Measurements from ENCODE around the gene ZNF358. TPM values are rescaled to one million over a fixed set of nuclear protein-coding genes. Genes with fewer than 3 reads are reported as not detected.

ZNF358 gene
- total and polyA plus RNA-seq, 2 of the 13 experiments (the other 11 are each of a cell fraction or from before 2014, with no cell fraction given): 9.1 to 37.0 TPM

GRCh38 chr19:7494416-7495098 is 21.3 kb upstream of the ZNF358 start (continued):
- TF ChIP-seq MZF1 (CRISPR knock-in tag; IDR thresholded peaks at IDR 0.05; ENCODE audit: borderline replicate concordance) (no peak), ZBTB26 (CRISPR knock-in tag; IDR thresholded peaks at IDR 0.05; ENCODE audit: borderline replicate concordance) (no peak), PAXIP1 (CRISPR knock-in tag; conservative IDR thresholded peaks at IDR 0.05) (peak; percentile 76), PCBP2 (optimal IDR thresholded peaks at IDR 0.05; ENCODE audit: low read depth, low read length, poor library complexity, severe bottlenecking) (peak; percentile 81), ZNF709 (CRISPR knock-in tag; IDR thresholded peaks at IDR 0.05) (peak; percentile 47; the same call in 1 of the 2 replicates), POLR2A (IDR thresholded peaks at IDR 0.05; ENCODE audit: insufficient read depth in 1 of 2, low read depth in 2 of 2, low read length in 2 of 2) (peak in 1 of 2 experiments; percentile 52; a peak in 2 of 4 replicates), ZNF124 (CRISPR knock-in tag; IDR thresholded peaks at IDR 0.05) (peak; percentile 30; the same call in 1 of the 2 replicates), DRAP1 (CRISPR knock-in tag; IDR thresholded peaks at IDR 0.05) (peak; percentile 46; the same call in 1 of the 2 replicates), ZNF670 (CRISPR knock-in tag; IDR thresholded peaks at IDR 0.05; ENCODE audit: borderline replicate concordance) (no peak), SRY (CRISPR knock-in tag; IDR thresholded peaks at IDR 0.05) (0 out of 2 replicates have a peak, but pooled peaks have one; percentile 39), RXRB (CRISPR knock-in tag; IDR thresholded peaks at IDR 0.05; ENCODE audit: borderline replicate concordance) (peak; percentile 60), WIZ (CRISPR knock-in tag; IDR thresholded peaks at IDR 0.05) (0 out of 2 replicates have a peak, but pooled peaks have one; percentile 26), SAFB2 (CRISPR knock-in tag; IDR thresholded peaks at IDR 0.05; ENCODE audit: borderline replicate concordance, low read depth) (no peak), SALL1 (CRISPR knock-in tag; IDR thresholded peaks at IDR 0.05) (peak; percentile 76), NFKB2 (CRISPR knock-in tag; IDR thresholded peaks at IDR 0.05; ENCODE audit: borderline replicate concordance) (peak; percentile 57; the same call in 1 of the 2 replicates), CBX5 (CRISPR knock-in tag; IDR thresholded peaks at IDR 0.05; ENCODE audit: borderline replicate concordance) (peak; percentile 20; the same call in 1 of the 2 replicates), MED1 (CRISPR knock-in tag; IDR thresholded peaks at IDR 0.05) (peak; percentile 49; the same call in 1 of the 2 replicates), RBFOX2 (IDR thresholded peaks at IDR 0.05; ENCODE audit: low read depth, low read length) (no peak), JARID2 (CRISPR knock-in tag; IDR thresholded peaks at IDR 0.05; ENCODE audit: insufficient replicate concordance) (peak; percentile 18), ZNF292 (CRISPR knock-in tag; IDR thresholded peaks at IDR 0.05; ENCODE audit: borderline replicate concordance, low read depth) (peak; percentile 98), TERF1 (CRISPR knock-in tag; IDR thresholded peaks at IDR 0.05) (no peak)
- TF ChIP-seq, protein P1, sequence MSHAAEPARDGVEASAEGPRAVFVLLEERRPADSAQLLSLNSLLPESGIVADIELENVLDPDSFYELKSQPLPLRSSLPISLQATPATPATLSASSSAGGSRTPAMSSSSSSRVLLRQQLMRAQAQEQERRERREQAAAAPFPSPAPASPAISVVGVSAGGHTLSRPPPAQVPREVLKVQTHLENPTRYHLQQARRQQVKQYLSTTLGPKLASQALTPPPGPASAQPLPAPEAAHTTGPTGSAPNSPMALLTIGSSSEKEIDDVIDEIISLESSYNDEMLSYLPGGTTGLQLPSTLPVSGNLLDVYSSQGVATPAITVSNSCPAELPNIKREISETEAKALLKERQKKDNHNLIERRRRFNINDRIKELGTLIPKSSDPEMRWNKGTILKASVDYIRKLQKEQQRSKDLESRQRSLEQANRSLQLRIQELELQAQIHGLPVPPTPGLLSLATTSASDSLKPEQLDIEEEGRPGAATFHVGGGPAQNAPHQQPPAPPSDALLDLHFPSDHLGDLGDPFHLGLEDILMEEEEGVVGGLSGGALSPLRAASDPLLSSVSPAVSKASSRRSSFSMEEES (CRISPR knock-in tag; IDR thresholded peaks at IDR 0.05): peak; percentile 76

Data from HepG2 (cell line).